Stimulated activated memory B cell treated with anti-CD40 and anti-IgM and Interleukin-4, amounts not matched to agents 10 μg/mL and 1 μg/mL and 100 μg/mL, for 72 hours (primary cell): ENCODE results near the gene RUNX2.

Experiments used
- ATAC-seq: fragments of 150-1000 bp; cut with Tn5 transposase; 2 replicates; pipeline ENCODE4 v1.10.0; 2021
- H3K27ac Mint-ChIP-seq: one replicate; pipeline ENCODE4 v1.8.0; 2022; ENCODE audit warnings: mild to moderate bottlenecking, mixed read lengths
- H3K27me3 Mint-ChIP-seq: one replicate; pipeline ENCODE4 v1.8.0; 2022; ENCODE audit warnings: mixed read lengths
- H3K36me3 Mint-ChIP-seq: one replicate; pipeline ENCODE4 v1.8.0; 2022; ENCODE audit warnings: mixed read lengths
- H3K4me1 Mint-ChIP-seq: one replicate; pipeline ENCODE4 v1.8.0; 2022; ENCODE audit warnings: mixed read lengths
- H3K4me3 Mint-ChIP-seq: one replicate; pipeline ENCODE4 v1.8.0; 2022; ENCODE audit warnings: mild to moderate bottlenecking, moderate library complexity, mixed read lengths
- H3K9me3 Mint-ChIP-seq: one replicate; pipeline ENCODE4 v1.8.0; 2022; ENCODE audit warnings: mixed read lengths

RUNX2 gene

GRCh38 chr6:45586216-45587171 lies 258.4 kb downstream of the RUNX2 start:
- Mint-ChIP-seq H3K27ac (no peak overlapping the region), H3K27me3 (no peaks in the 10 kb centered on the region), H3K9me3 (peaks cover 7% of the 10 kb centered on the region), H3K4me1 (peaks cover 21% of the 10 kb centered on the region), H3K36me3 (peaks cover 4% of the 10 kb centered on the region), H3K4me3 (no peak overlapping the region)
- ATAC-seq: peak; percentile 31

GRCh38 chr6:45587229-45588060 lies 259.3 kb downstream of the RUNX2 start:
- H3K9me3 Mint-ChIP-seq: peaks cover 2% of the 10 kb centered on the region
- H3K4me1 Mint-ChIP-seq: peaks cover 21% of the 10 kb centered on the region
- H3K27me3 Mint-ChIP-seq: no peaks in the 10 kb centered on the region
- peaks cover 4% of the 10 kb centered on the region for H3K36me3 Mint-ChIP-seq
- no peak overlapping the region for H3K27ac Mint-ChIP-seq
- no peak for ATAC-seq
- no peak overlapping the region for H3K4me3 Mint-ChIP-seq

GRCh38 chr6:45589367-45589766 lies 261.2 kb downstream of the RUNX2 start:
- ATAC-seq: no peak
- no peak overlapping the region for H3K4me3 Mint-ChIP-seq
- no peaks in the 10 kb centered on the region for H3K36me3 Mint-ChIP-seq
- H3K27me3 Mint-ChIP-seq: no peaks in the 10 kb centered on the region
- H3K4me1 Mint-ChIP-seq: peaks cover 21% of the 10 kb centered on the region
- H3K9me3 Mint-ChIP-seq: no peaks in the 10 kb centered on the region
- H3K27ac Mint-ChIP-seq: no peak overlapping the region

- no peak overlapping the region for H3K27ac Mint-ChIP-seq
- H3K27me3 Mint-ChIP-seq: no peaks in the 10 kb centered on the region
- peaks cover 21% of the 10 kb centered on the region for H3K4me1 Mint-ChIP-seq
- no peak overlapping the region for H3K4me3 Mint-ChIP-seq
- no peak for ATAC-seq
- H3K9me3 Mint-ChIP-seq: no peaks in the 10 kb centered on the region
- H3K36me3 Mint-ChIP-seq: no peaks in the 10 kb centered on the region
Observed at GRCh38 chr6:45590226-45590625, 262.1 kb downstream of the RUNX2 start.

GRCh38 chr6:45590696-45591184 lies 262.6 kb downstream of the RUNX2 start:
- no peaks in the 10 kb centered on the region for H3K9me3 Mint-ChIP-seq
- H3K36me3 Mint-ChIP-seq: no peaks in the 10 kb centered on the region
- no peaks in the 10 kb centered on the region for H3K27me3 Mint-ChIP-seq
- no peak overlapping the region for H3K4me3 Mint-ChIP-seq
- ATAC-seq: no peak
- peaks cover 21% of the 10 kb centered on the region for H3K4me1 Mint-ChIP-seq
- H3K27ac Mint-ChIP-seq: no peak overlapping the region

- H3K4me1 Mint-ChIP-seq: peaks cover 16% of the 10 kb centered on the region
- no peak overlapping the region for H3K27ac Mint-ChIP-seq
- no peaks in the 10 kb centered on the region for H3K36me3 Mint-ChIP-seq
- ATAC-seq: no peak
- no peaks in the 10 kb centered on the region for H3K27me3 Mint-ChIP-seq
- no peaks in the 10 kb centered on the region for H3K9me3 Mint-ChIP-seq
- no peak overlapping the region for H3K4me3 Mint-ChIP-seq
Observed at GRCh38 chr6:45591306-45591705, 263.2 kb downstream of the RUNX2 start.

GRCh38 chr6:45591890-45592289 lies 263.8 kb downstream of the RUNX2 start:
- no peaks in the 10 kb centered on the region for H3K36me3 Mint-ChIP-seq
- peaks cover 11% of the 10 kb centered on the region for H3K4me1 Mint-ChIP-seq
- no peak for ATAC-seq
- H3K27ac Mint-ChIP-seq: no peak overlapping the region
- H3K9me3 Mint-ChIP-seq: no peaks in the 10 kb centered on the region
- H3K4me3 Mint-ChIP-seq: no peak overlapping the region
- no peaks in the 10 kb centered on the region for H3K27me3 Mint-ChIP-seq

GRCh38 chr6:45592991-45593390 lies 264.9 kb downstream of the RUNX2 start:
- no peaks in the 10 kb centered on the region for H3K36me3 Mint-ChIP-seq
- no peak for ATAC-seq
- no peaks in the 10 kb centered on the region for H3K4me1 Mint-ChIP-seq
- no peak overlapping the region for H3K4me3 Mint-ChIP-seq
- H3K27ac Mint-ChIP-seq: no peak overlapping the region
- H3K9me3 Mint-ChIP-seq: no peaks in the 10 kb centered on the region
- no peaks in the 10 kb centered on the region for H3K27me3 Mint-ChIP-seq

- H3K4me3 Mint-ChIP-seq: no peak overlapping the region
- no peak for ATAC-seq
- no peak overlapping the region for H3K27ac Mint-ChIP-seq
- H3K9me3 Mint-ChIP-seq: peaks cover 7% of the 10 kb centered on the region
- H3K4me1 Mint-ChIP-seq: no peaks in the 10 kb centered on the region
- H3K27me3 Mint-ChIP-seq: no peaks in the 10 kb centered on the region
- H3K36me3 Mint-ChIP-seq: peaks cover 1% of the 10 kb centered on the region
Observed at GRCh38 chr6:45595010-45595851, 267.1 kb downstream of the RUNX2 start.

GRCh38 chr6:45597424-45597823 lies 269.3 kb downstream of the RUNX2 start:
- Mint-ChIP-seq H3K27ac (no peak overlapping the region), H3K4me1 (no peaks in the 10 kb centered on the region), H3K4me3 (no peak overlapping the region), H3K36me3 (peaks cover 4% of the 10 kb centered on the region), H3K9me3 (peaks cover 12% of the 10 kb centered on the region), H3K27me3 (no peaks in the 10 kb centered on the region)
- ATAC-seq: no peak

- no peak for ATAC-seq
- H3K4me3 Mint-ChIP-seq: no peak overlapping the region
- H3K27ac Mint-ChIP-seq: no peak overlapping the region
- peaks cover 18% of the 10 kb centered on the region for H3K9me3 Mint-ChIP-seq
- H3K4me1 Mint-ChIP-seq: no peaks in the 10 kb centered on the region
- H3K36me3 Mint-ChIP-seq: peaks cover 4% of the 10 kb centered on the region
- H3K27me3 Mint-ChIP-seq: no peaks in the 10 kb centered on the region
Observed at GRCh38 chr6:45599053-45599452, 270.9 kb downstream of the RUNX2 start.

GRCh38 chr6:45605971-45606370 lies 277.8 kb downstream of the RUNX2 start:
- Mint-ChIP-seq H3K27me3 (peaks cover 13% of the 10 kb centered on the region), H3K36me3 (no peaks in the 10 kb centered on the region), H3K9me3 (peaks cover 13% of the 10 kb centered on the region), H3K27ac (no peak overlapping the region), H3K4me3 (no peak overlapping the region), H3K4me1 (peaks cover 4% of the 10 kb centered on the region)
- ATAC-seq: no peak

- no peak overlapping the region for H3K27ac Mint-ChIP-seq
- H3K9me3 Mint-ChIP-seq: peaks cover 12% of the 10 kb centered on the region
- H3K27me3 Mint-ChIP-seq: peaks cover 13% of the 10 kb centered on the region
- peaks cover 9% of the 10 kb centered on the region for H3K4me1 Mint-ChIP-seq
- H3K4me3 Mint-ChIP-seq: no peak overlapping the region
- ATAC-seq: peak; percentile 20
- H3K36me3 Mint-ChIP-seq: no peaks in the 10 kb centered on the region
Observed at GRCh38 chr6:45606831-45607400, 278.8 kb downstream of the RUNX2 start.

GRCh38 chr6:45607798-45608197 lies 279.7 kb downstream of the RUNX2 start:
- Mint-ChIP-seq H3K27me3 (peaks cover 13% of the 10 kb centered on the region), H3K36me3 (no peaks in the 10 kb centered on the region), H3K4me3 (no peak overlapping the region), H3K4me1 (peaks cover 9% of the 10 kb centered on the region), H3K27ac (no peak overlapping the region), H3K9me3 (peaks cover 10% of the 10 kb centered on the region)
- no peak for ATAC-seq
